ENCODE data around the gene MT4. TPM values are rescaled to one million over a fixed set of nuclear protein-coding genes. Genes with fewer than 3 reads are reported as not detected.

Gene MT4
- polyA plus RNA-seq (ENCODE audit: insufficient read length in 4 of 4) = not detected

DNA sequence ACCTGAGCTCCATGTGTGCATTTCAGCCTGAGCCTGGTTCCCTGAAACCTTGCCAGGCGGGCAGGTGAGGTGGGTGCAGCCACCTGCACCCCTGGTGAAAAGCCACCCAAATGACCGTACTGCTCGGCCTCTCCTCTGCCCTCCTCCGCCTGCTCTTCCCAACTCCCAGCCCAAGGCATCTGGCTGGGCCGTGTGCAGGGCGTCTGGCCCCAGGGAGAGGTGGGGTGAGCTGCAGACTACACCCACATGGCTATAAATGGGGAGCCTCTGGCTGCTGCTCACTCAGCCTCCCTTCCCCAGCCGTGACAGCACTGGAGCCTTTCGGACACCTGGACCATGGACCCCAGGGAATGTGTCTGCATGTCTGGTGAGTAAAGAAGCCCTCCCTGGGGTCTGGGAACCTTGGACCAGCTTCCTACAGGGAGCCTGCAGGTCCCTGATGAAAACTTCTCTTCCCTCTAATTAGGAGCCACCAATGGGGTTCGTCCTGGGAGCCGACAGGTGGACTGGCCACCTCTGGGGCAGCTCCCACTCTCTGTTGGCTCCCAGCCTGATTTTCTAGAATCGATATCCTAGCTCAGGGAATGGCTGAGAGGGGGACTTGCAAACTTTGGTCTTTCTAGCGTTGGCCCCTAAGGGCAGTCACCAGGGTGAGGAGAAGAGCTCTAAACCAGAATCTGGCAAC, at the start of gene MT4:
Gene MT4 (plus strand): TSS at position 281 of the 685 bp plus-strand sequence. CDS start 56 bp downstream, at position 337.
- no peak for DNase-seq (ENCODE audit: low read depth in 4 of 4, low spot score in 3 of 4)

DNA sequence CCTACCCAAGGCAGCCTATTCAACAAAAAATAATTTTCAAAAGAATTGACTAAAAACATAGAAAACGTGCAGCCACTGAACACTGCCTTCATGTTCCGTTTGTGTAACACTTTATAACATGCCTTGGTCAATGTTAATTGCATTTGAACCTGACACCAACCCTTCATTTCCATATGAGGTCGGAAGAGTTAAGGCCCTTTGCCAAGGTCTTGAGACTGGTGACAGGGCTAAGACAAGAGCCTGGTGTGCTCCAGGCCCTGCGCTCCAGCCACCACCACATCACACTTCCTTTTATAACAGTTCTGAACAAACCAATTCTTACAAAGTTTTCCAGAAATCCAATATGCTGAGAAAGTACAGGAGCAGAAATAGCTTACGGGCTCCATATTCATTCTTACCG, 49.2 kb upstream of the MT4 start:
- DNase-seq (ENCODE audit: low read depth in 4 of 4, low spot score in 3 of 4) = no peak

- no peak for DNase-seq (ENCODE audit: low read depth in 4 of 4, low spot score in 3 of 4)
Measured at GRCh38 chr16:56517206-56517605, 47.7 kb upstream of the MT4 start.

GRCh38 chr16:56518425-56518824, 46.4 kb upstream of the MT4 start:
- no peak for DNase-seq (ENCODE audit: low read depth in 4 of 4, low spot score in 3 of 4)

DNA sequence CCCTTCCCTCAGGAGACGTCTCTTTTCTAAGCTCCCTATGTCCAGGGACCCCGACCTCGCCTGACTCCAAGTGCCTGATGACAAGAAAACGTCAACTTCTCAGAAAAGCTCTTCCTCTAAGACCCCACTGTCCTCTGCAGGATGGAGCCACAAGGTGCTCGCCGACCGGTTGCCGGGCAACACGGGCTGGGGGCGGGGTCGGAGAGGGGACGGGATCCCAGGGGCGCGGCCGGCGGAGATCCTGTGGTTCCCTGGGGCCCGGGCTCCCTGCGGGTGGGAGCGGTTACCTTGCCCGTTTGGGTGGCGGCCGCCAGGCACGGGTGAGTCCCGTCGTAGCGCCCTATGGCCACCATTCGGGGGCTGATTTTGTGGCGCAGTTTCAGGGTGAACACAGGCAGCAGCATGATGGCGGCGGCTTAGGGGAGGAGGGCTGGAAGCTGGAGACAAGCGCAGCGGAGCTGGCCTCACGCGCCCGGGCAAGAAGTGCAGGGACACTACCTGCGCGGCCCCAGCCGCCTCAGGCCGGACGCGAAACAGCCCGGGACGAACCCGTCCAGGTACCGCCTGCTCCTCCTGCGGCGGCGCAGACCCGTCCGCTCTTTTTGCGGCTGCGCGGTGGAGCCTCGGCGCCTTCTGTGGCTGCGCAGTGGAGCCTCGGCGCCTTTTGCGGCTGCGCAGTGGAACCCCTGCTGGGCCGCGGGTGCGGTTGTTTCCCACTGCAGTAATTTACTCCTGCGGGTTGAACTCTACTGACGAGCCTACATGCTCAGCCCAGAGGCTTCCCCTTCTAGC, 45.2 kb upstream of the MT4 start, which contains the start of gene BBS2:
Gene BBS2 (minus strand): TSS at position 566 of the 792 bp plus-strand sequence. CDS start 162 bp downstream, at position 404.
- DNase-seq (ENCODE audit: low read depth in 4 of 4, low spot score in 3 of 4) = peak; percentile 63 to 78 (median 74)

DNA sequence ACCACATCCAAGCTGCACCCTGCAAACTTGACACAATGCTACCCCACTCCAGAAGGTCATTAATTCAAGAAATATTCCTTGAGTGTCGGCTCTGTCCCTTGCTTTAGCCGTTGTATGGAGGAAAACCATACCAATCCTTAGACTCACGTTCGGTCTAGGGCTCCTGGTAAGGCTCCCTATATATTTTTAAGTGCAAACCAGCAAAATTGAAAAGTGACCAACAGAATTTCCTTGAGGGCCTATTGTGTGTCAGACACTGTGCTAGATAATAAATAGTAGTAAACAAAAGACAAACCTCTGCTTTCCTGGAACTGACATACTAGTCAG, 44.7 kb upstream of the MT4 start:
- no peak for DNase-seq (ENCODE audit: low read depth in 4 of 4, low spot score in 3 of 4)

DNA sequence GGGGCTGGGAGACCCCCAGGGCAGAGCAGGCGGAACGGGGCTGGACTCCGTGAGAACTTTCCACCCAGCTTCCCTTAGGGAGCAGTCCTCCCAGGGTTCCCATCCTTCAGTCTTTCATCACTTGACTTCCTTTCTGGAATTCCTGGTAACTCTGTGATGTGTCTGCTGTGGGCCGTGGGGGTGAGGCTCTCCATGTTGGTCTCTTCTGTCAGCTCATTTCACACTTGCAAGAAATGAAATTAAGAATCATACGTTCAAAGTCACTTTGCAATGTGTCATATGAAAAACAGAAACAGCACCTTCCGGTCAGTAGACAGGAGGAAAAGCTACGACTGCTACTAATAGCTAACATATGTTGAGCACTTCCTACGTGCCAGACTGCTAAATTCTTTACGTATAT, 39.6 kb upstream of the MT4 start:
- no peak for DNase-seq (ENCODE audit: low read depth in 4 of 4, low spot score in 3 of 4)

- no peak for DNase-seq (ENCODE audit: low read depth in 4 of 4, low spot score in 3 of 4)
Measured at GRCh38 chr16:56530872-56531271, 34.0 kb upstream of the MT4 start.

GRCh38 chr16:56532714-56533113, 32.2 kb upstream of the MT4 start:
- no peak for DNase-seq (ENCODE audit: low read depth in 4 of 4, low spot score in 3 of 4)

GRCh38 chr16:56534847-56535383, 30.0 kb upstream of the MT4 start:
- no peak for DNase-seq (ENCODE audit: low read depth in 4 of 4, low spot score in 3 of 4)

GRCh38 chr16:56538331-56538730, 26.5 kb upstream of the MT4 start:
- no peak for DNase-seq (ENCODE audit: low read depth in 4 of 4, low spot score in 3 of 4)

- no peak for DNase-seq (ENCODE audit: low read depth in 4 of 4, low spot score in 3 of 4)
Measured at GRCh38 chr16:56539656-56540055, 25.2 kb upstream of the MT4 start.

- DNase-seq (ENCODE audit: low read depth in 4 of 4, low spot score in 3 of 4) = no peak
Measured at GRCh38 chr16:56542039-56542438, 22.8 kb upstream of the MT4 start.

- DNase-seq (ENCODE audit: low read depth in 4 of 4, low spot score in 3 of 4) = no peak
Measured at GRCh38 chr16:56547120-56547948, 17.5 kb upstream of the MT4 start.

DNA sequence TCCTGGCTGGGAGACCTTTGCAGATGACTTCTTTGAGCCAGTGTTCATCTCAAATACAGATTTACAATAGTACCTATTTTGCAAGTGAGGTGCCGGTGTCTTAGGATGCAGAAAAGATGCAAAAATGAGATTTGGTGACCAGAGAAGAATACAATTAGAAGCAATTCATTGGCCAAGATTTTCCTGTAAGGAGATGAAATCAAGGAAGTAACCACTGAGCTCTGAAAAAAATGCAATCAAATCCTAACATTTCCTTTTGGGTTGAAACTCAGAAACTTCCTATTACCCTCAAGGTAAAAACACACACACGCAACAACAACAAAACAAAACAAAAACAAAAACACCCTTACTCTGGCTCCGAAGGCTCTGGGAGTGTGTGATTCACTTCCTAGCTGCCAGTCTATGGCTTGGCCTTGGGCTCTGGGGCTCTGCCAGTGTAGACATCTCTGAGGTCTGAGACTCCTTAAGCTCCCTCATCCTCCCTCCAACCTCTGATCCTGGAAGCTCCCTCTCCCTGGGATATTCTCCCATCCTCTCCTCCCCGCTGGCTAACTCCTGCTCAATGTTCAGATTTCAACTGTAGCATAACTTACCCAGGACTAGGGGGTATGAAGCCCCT, 16.8 kb upstream of the MT4 start:
- no peak for DNase-seq (ENCODE audit: low read depth in 4 of 4, low spot score in 3 of 4)

GRCh38 chr16:56549161-56549560, 15.7 kb upstream of the MT4 start:
- DNase-seq (ENCODE audit: low read depth in 4 of 4, low spot score in 3 of 4) = no peak

GRCh38 chr16:56549744-56550385, 15.0 kb upstream of the MT4 start:
- DNase-seq (ENCODE audit: low read depth in 4 of 4, low spot score in 3 of 4) = no peak

GRCh38 chr16:56551796-56552738, 12.8 kb upstream of the MT4 start:
- DNase-seq (ENCODE audit: low read depth in 4 of 4, low spot score in 3 of 4) = peak in 1 of 4 donors; percentile 36

DNA sequence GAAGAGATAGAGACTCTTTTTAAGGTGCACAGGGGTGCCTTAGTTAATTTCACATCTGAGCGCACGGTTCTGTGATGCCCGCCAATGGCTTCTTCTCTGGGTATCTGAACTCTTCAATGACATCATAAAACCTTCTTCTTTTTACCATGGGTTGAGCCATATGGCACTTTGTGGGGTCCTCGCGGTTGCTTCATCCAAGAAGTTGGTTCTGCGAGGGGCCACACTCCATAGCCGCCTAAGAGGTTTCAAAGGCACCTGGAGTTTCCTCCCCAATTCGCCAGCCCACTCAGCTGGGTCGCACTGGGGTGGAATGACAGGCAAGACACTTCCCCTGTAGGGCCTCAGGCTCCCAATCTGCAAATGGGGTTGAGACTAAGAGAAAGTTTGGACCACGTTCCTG, 10.4 kb upstream of the MT4 start:
- no peak for DNase-seq (ENCODE audit: low read depth in 4 of 4, low spot score in 3 of 4)

Data from left renal pelvis (tissue), 4 donors.